Measurements from ENCODE around the gene LMX1B. TPM values are rescaled to one million over a fixed set of nuclear protein-coding genes. Genes with fewer than 3 reads are reported as not detected.

Gene LMX1B
- total and polyA plus RNA-seq, 4 experiments from 2014 or later, result not detected

- CTCF ChIA-PET (ENCODE audit: partially characterized antibody), result no interaction called here
- H3K4me1 Mint-ChIP-seq, result peaks cover 5 to 17% (median 8%) of the 10 kb centered on the region in 4 donors
- intact Hi-C loops (cut with micrococcal nuclease), result no loop called here
- peaks cover 0 to 4% (median 0%) of the 10 kb centered on the region in 8 donors for H3K9me3 Mint-ChIP-seq
- Histone ChIP-seq H3K36me3 (ENCODE audit: insufficient read depth, low read length) (no peaks in the 10 kb centered on the region), H3K4me3 (ENCODE audit: low read length in 2 of 2) (no peak overlapping the region), H3K9me3 (ENCODE audit: control insufficient read depth in 1 of 2, low read length in 2 of 2) (no peaks in the 10 kb centered on the region), H3K27ac (ENCODE audit: low read depth, low read length) (no peak overlapping the region), H3K4me1 (ENCODE audit: insufficient read depth, low read length) (peaks cover 15% of the 10 kb centered on the region), H3K27me3 (ENCODE audit: insufficient read depth, low read length) (peaks cover 34% of the 10 kb centered on the region)
- H3K27me3 Mint-ChIP-seq, result peaks cover 50 to 65% of the 10 kb centered on the region in 2 donors
- H3K36me3 Mint-ChIP-seq, result no peaks in the 10 kb centered on the region
- POLR2A ChIA-PET (ENCODE audit: partially characterized antibody), result interaction anchor here (0.7 kb wide), 1 partner anchor 192 kb away, joined by 3 read pairs; no protein-coding TSS in a partner anchor
- H3K4me3 Mint-ChIP-seq, result no peak overlapping the region
- no peak overlapping the region for H3K27ac Mint-ChIP-seq
- DNase-seq, result no peak
These were observed 15.4 kb downstream of the LMX1B start for GRCh38 chr9:126628969-126629674.

DNA sequence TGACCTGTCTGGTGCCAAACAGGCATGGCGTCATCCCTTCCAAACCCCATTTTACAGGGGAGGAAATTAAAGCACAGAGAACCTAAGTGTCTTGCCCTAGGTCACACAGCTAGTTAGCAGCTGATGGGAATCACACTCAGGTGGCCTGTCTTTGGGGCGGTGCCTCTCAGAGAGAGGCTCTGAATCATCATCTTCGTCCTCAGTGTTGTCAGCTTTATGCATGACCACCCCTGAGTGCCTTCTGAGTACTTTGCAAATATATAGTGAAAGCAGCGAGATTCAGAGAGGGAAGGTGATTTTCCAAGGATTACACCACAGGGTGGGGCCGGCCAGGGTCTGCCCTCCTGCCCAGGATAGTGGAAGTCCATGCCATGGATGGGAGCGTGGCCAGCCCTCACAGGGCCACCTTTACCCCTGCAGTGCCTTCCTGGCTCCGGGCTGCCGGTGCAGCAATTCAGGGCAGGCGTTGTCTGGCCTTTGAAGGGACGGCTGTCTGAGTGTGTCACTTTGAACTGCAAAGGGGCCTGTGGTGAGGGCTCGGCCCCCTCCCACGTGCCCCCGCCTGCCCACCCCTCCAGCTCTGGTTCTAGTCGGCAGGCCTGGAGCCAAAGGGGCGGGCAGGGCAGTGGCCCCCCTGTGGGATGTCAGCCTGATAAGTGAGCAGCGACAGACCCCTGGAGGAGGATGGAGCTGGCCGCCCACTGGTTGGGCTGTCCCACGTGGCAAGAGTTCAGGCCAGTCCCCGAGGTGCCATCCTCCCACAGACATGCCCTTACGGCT is 16.9 kb downstream of the LMX1B start:
- no peak overlapping the region for H3K4me3 Mint-ChIP-seq
- H3K9me3 Mint-ChIP-seq, result peaks cover 0 to 4% (median 0%) of the 10 kb centered on the region in 8 donors
- peaks cover 49 to 64% of the 10 kb centered on the region in 2 donors for H3K27me3 Mint-ChIP-seq
- H3K36me3 Mint-ChIP-seq, result no peaks in the 10 kb centered on the region
- CTCF ChIA-PET (ENCODE audit: partially characterized antibody), result no interaction called here
- H3K36me3 ChIP-seq (ENCODE audit: insufficient read depth, low read length), result no peaks in the 10 kb centered on the region
- H3K4me1 ChIP-seq (ENCODE audit: insufficient read depth, low read length), result peaks cover 10% of the 10 kb centered on the region
- no peaks in the 10 kb centered on the region for H3K9me3 ChIP-seq (ENCODE audit: control insufficient read depth in 1 of 2, low read length in 2 of 2)
- no peak for DNase-seq
- peaks cover 28% of the 10 kb centered on the region for H3K27me3 ChIP-seq (ENCODE audit: insufficient read depth, low read length)
- no peak overlapping the region for H3K27ac Mint-ChIP-seq
- peaks cover 3 to 9% (median 7%) of the 10 kb centered on the region in 4 donors for H3K4me1 Mint-ChIP-seq
- intact Hi-C loops (cut with micrococcal nuclease), result no loop called here
- POLR2A ChIA-PET (ENCODE audit: partially characterized antibody), result no interaction called here
- no peak overlapping the region for H3K4me3 ChIP-seq (ENCODE audit: low read length in 2 of 2)
- no peak overlapping the region for H3K27ac ChIP-seq (ENCODE audit: low read depth, low read length)

DNA sequence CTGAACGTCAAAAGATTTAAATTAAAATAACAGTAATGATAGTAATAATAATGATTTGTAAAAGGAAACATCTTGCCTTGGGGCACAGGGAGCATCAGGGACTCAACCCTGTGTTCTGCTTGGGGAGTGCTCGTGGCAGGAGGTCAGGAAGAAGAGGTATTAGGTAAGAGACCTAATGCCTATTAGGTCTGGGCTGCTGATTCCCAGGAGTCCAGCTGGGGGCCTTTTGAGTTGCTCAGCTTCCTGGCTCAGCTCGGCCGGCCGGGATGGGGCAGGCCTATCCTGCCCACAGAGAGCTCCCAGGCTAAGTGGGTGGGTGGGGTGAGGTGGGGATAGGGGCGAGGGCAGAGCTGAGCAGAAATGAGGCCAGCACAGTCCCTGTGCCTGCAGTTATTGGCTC is 17.5 kb downstream of the LMX1B start:
- ChIA-PET POLR2A (ENCODE audit: partially characterized antibody) (no interaction called here), CTCF (ENCODE audit: partially characterized antibody) (no interaction called here)
- Histone ChIP-seq H3K27me3 (ENCODE audit: insufficient read depth, low read length) (peaks cover 25% of the 10 kb centered on the region), H3K4me3 (ENCODE audit: low read length in 2 of 2) (no peak overlapping the region), H3K36me3 (ENCODE audit: insufficient read depth, low read length) (no peaks in the 10 kb centered on the region), H3K4me1 (ENCODE audit: insufficient read depth, low read length) (peaks cover 5% of the 10 kb centered on the region), H3K27ac (ENCODE audit: low read depth, low read length) (no peak overlapping the region), H3K9me3 (ENCODE audit: control insufficient read depth in 1 of 2, low read length in 2 of 2) (no peaks in the 10 kb centered on the region)
- peaks cover 0 to 5% (median 0%) of the 10 kb centered on the region in 8 donors for H3K9me3 Mint-ChIP-seq
- no peak overlapping the region for H3K27ac Mint-ChIP-seq
- intact Hi-C loops (cut with micrococcal nuclease), result no loop called here
- peaks cover 0 to 4% (median 2%) of the 10 kb centered on the region in 4 donors for H3K4me1 Mint-ChIP-seq
- H3K27me3 Mint-ChIP-seq, result peaks cover 45 to 63% of the 10 kb centered on the region in 2 donors
- no peak overlapping the region for H3K4me3 Mint-ChIP-seq
- no peak for DNase-seq
- H3K36me3 Mint-ChIP-seq, result no peaks in the 10 kb centered on the region

- peaks cover 42 to 65% of the 10 kb centered on the region in 2 donors for H3K27me3 Mint-ChIP-seq
- peaks cover 0 to 2% (median 0%) of the 10 kb centered on the region in 8 donors for H3K9me3 Mint-ChIP-seq
- ChIA-PET CTCF (ENCODE audit: partially characterized antibody) (no interaction called here), POLR2A (ENCODE audit: partially characterized antibody) (no interaction called here)
- no peaks in the 10 kb centered on the region for H3K36me3 Mint-ChIP-seq
- Histone ChIP-seq H3K9me3 (ENCODE audit: control insufficient read depth in 1 of 2, low read length in 2 of 2) (no peaks in the 10 kb centered on the region), H3K27ac (ENCODE audit: low read depth, low read length) (no peak overlapping the region), H3K4me3 (ENCODE audit: low read length in 2 of 2) (no peak overlapping the region), H3K27me3 (ENCODE audit: insufficient read depth, low read length) (peaks cover 13% of the 10 kb centered on the region), H3K4me1 (ENCODE audit: insufficient read depth, low read length) (no peaks in the 10 kb centered on the region), H3K36me3 (ENCODE audit: insufficient read depth, low read length) (no peaks in the 10 kb centered on the region)
- intact Hi-C loops (cut with micrococcal nuclease), result no loop called here
- peaks cover 0 to 5% (median under 1%) of the 10 kb centered on the region in 4 donors for H3K4me1 Mint-ChIP-seq
- DNase-seq, result no peak
- no peak overlapping the region for H3K27ac Mint-ChIP-seq
- H3K4me3 Mint-ChIP-seq, result no peak overlapping the region
These were observed 20.3 kb downstream of the LMX1B start for GRCh38 chr9:126633881-126634558.

- no peak overlapping the region for H3K4me3 ChIP-seq (ENCODE audit: low read length in 2 of 2)
- no peak for DNase-seq
- H3K4me1 ChIP-seq (ENCODE audit: insufficient read depth, low read length), result no peaks in the 10 kb centered on the region
- peaks cover 40 to 64% of the 10 kb centered on the region in 2 donors for H3K27me3 Mint-ChIP-seq
- H3K36me3 ChIP-seq (ENCODE audit: insufficient read depth, low read length), result no peaks in the 10 kb centered on the region
- H3K4me3 Mint-ChIP-seq, result no peak overlapping the region
- H3K27me3 ChIP-seq (ENCODE audit: insufficient read depth, low read length), result peaks cover 14% of the 10 kb centered on the region
- H3K9me3 ChIP-seq (ENCODE audit: control insufficient read depth in 1 of 2, low read length in 2 of 2), result no peaks in the 10 kb centered on the region
- ChIA-PET POLR2A (ENCODE audit: partially characterized antibody) (no interaction called here), CTCF (ENCODE audit: partially characterized antibody) (no interaction called here)
- peaks cover 0 to 5% (median under 1%) of the 10 kb centered on the region in 4 donors for H3K4me1 Mint-ChIP-seq
- H3K27ac ChIP-seq (ENCODE audit: low read depth, low read length), result no peak overlapping the region
- peaks cover 0 to 2% (median 0%) of the 10 kb centered on the region in 8 donors for H3K9me3 Mint-ChIP-seq
- intact Hi-C loops (cut with micrococcal nuclease), result no loop called here
- H3K27ac Mint-ChIP-seq, result peak overlapping the region in 1 of 7 donors; percentile 84
- H3K36me3 Mint-ChIP-seq, result no peaks in the 10 kb centered on the region
These were observed 21.3 kb downstream of the LMX1B start for GRCh38 chr9:126635061-126635460.

GRCh38 chr9:126635661-126636439 is 22.1 kb downstream of the LMX1B start:
- peak overlapping the region in 1 of 7 donors; percentile 20 for H3K27ac Mint-ChIP-seq
- POLR2A ChIA-PET (ENCODE audit: partially characterized antibody), result no interaction called here
- H3K27me3 ChIP-seq (ENCODE audit: insufficient read depth, low read length), result peaks cover 8% of the 10 kb centered on the region

More at GRCh38 chr9:126635661-126636439, 22.1 kb downstream of the LMX1B start:
- Mint-ChIP-seq H3K4me1 (peaks cover 0 to 5% (median under 1%) of the 10 kb centered on the region in 4 donors), H3K27me3 (peaks cover 37 to 61% of the 10 kb centered on the region in 2 donors), H3K4me3 (no peak overlapping the region), H3K9me3 (peaks cover 0 to 2% (median 0%) of the 10 kb centered on the region in 8 donors), H3K36me3 (no peaks in the 10 kb centered on the region)
- H3K9me3 ChIP-seq (ENCODE audit: control insufficient read depth in 1 of 2, low read length in 2 of 2), result no peaks in the 10 kb centered on the region
- no peaks in the 10 kb centered on the region for H3K4me1 ChIP-seq (ENCODE audit: insufficient read depth, low read length)
- no peak overlapping the region for H3K27ac ChIP-seq (ENCODE audit: low read depth, low read length)
- CTCF ChIA-PET (ENCODE audit: partially characterized antibody), result no interaction called here
- H3K4me3 ChIP-seq (ENCODE audit: low read length in 2 of 2), result no peak overlapping the region
- intact Hi-C loops (cut with micrococcal nuclease), result no loop called here
- DNase-seq, result no peak
- no peaks in the 10 kb centered on the region for H3K36me3 ChIP-seq (ENCODE audit: insufficient read depth, low read length)

All from CD4-positive, alpha-beta memory T cell (primary cell).